ENCODE measurements around the gene HSD17B13. TPM values are rescaled to one million over a fixed set of nuclear protein-coding genes. Genes with fewer than 3 reads are reported as not detected.

The HSD17B13 gene
- total and polyA plus RNA-seq, 2 donors (not counting 1 experiment from before 2014, with no cell fraction given), result 0.32 to 0.46 TPM

GRCh38 chr4:87363552-87363951 lies 40.9 kb upstream of the HSD17B13 start:
- WGBS (ENCODE audit: insufficient coverage), result 100% methylated on average over 1 of the region's 2 CpGs
- Histone ChIP-seq H3K79me2 (ENCODE audit: control insufficient read depth, insufficient read depth, low read length) (no peaks in the 10 kb centered on the region), H4K20me1 (ENCODE audit: control insufficient read depth, insufficient read depth, low read length, poor library complexity, severe bottlenecking) (no peaks in the 10 kb centered on the region), H3K4me1 (ENCODE audit: control insufficient read depth in 2 of 2, insufficient read depth in 2 of 2, low read length in 2 of 2) (no peaks in the 10 kb centered on the region), H3K27ac (ENCODE audit: low read length in 2 of 2) (no peak overlapping the region), H3K4me2 (replicated peaks; ENCODE audit: low read depth, low read length, poor library complexity, severe bottlenecking) (no peak overlapping the region), H3K36me3 (replicated peaks in 1 of 2; ENCODE audit: control extremely low read depth in 1 of 2, control insufficient read depth in 1 of 2, extremely low read depth in 1 of 2, insufficient read depth in 2 of 2, low read length in 1 of 2) (peaks cover 1 to 64% of the 10 kb centered on the region in 2 experiments), H3K9ac (ENCODE audit: low read length) (no peak overlapping the region), H3K4me3 (ENCODE audit: control extremely low read depth in 1 of 5, extremely low read depth in 1 of 5, insufficient read depth in 1 of 5, low read depth in 2 of 5, low read length in 4 of 5) (no peak overlapping the region), H3K9me3 (ENCODE audit: control extremely low read depth in 1 of 3, control insufficient read depth in 2 of 3, insufficient read depth in 1 of 3, low read length in 2 of 3) (no peaks in the 10 kb centered on the region), H3K27me3 (replicated peaks in 1 of 4; ENCODE audit: control extremely low read depth in 1 of 4, control insufficient read depth in 3 of 4, insufficient read depth in 4 of 4, low read length in 3 of 4) (no peaks in the 10 kb centered on the region), H2AFZ (ENCODE audit: insufficient read depth, low read depth, low read length, poor library complexity, severe bottlenecking) (no peak overlapping the region)
- intact Hi-C loops (cut with micrococcal nuclease), result no loop called here
- H3K27me3 Mint-ChIP-seq, result no peaks in the 10 kb centered on the region
- H3K9me3 Mint-ChIP-seq (ENCODE audit: insufficient read depth), result no peaks in the 10 kb centered on the region
- DNase-seq, result no peak
- ChIA-PET POLR2A (interaction anchor here (0.7 kb wide), 1 partner anchor 108 kb away, joined by 6 read pairs; no protein-coding TSS in a partner anchor), CTCF (interaction anchor here (1.0 to 1.8 kb wide), 4 partner anchors 12 to 105 kb away, joined by 3 to 8 read pairs (median 4); no protein-coding TSS in a partner anchor)
- TF ChIP-seq EZH2 (IDR thresholded peaks at IDR 0.05; ENCODE audit: borderline replicate concordance, insufficient read depth, low read depth, low read length, poor library complexity, severe bottlenecking), result no peak
- TF ChIP-seq CTCF (IDR thresholded peaks at IDR 0.05), result no peak
- no peaks in the 10 kb centered on the region for H3K4me1 Mint-ChIP-seq
- H3K27ac Mint-ChIP-seq, result no peak overlapping the region
- no peak overlapping the region for H3K4me3 Mint-ChIP-seq
- no peak for ATAC-seq (ENCODE audit: low read depth)

- DNase-seq (no peak), ATAC-seq (ENCODE audit: low read depth) (no peak)
- Histone ChIP-seq H3K9me3 (ENCODE audit: control extremely low read depth in 1 of 3, control insufficient read depth in 2 of 3, insufficient read depth in 1 of 3, low read length in 2 of 3) (no peaks in the 10 kb centered on the region), H2AFZ (ENCODE audit: insufficient read depth, low read depth, low read length, poor library complexity, severe bottlenecking) (no peak overlapping the region), H3K27me3 (replicated peaks in 1 of 4; ENCODE audit: control extremely low read depth in 1 of 4, control insufficient read depth in 3 of 4, insufficient read depth in 4 of 4, low read length in 3 of 4) (no peaks in the 10 kb centered on the region), H3K4me2 (replicated peaks; ENCODE audit: low read depth, low read length, poor library complexity, severe bottlenecking) (no peak overlapping the region), H3K36me3 (replicated peaks in 1 of 2; ENCODE audit: control extremely low read depth in 1 of 2, control insufficient read depth in 1 of 2, extremely low read depth in 1 of 2, insufficient read depth in 2 of 2, low read length in 1 of 2) (peaks cover 4 to 63% of the 10 kb centered on the region in 2 experiments), H3K4me1 (ENCODE audit: control insufficient read depth in 2 of 2, insufficient read depth in 2 of 2, low read length in 2 of 2) (no peaks in the 10 kb centered on the region), H3K4me3 (ENCODE audit: control extremely low read depth in 1 of 5, extremely low read depth in 1 of 5, insufficient read depth in 1 of 5, low read depth in 2 of 5, low read length in 4 of 5) (no peak overlapping the region), H4K20me1 (ENCODE audit: control insufficient read depth, insufficient read depth, low read length, poor library complexity, severe bottlenecking) (no peaks in the 10 kb centered on the region), H3K27ac (ENCODE audit: low read length in 2 of 2) (no peak overlapping the region), H3K79me2 (ENCODE audit: control insufficient read depth, insufficient read depth, low read length) (no peaks in the 10 kb centered on the region), H3K9ac (ENCODE audit: low read length) (no peak overlapping the region)
- intact Hi-C loops (cut with micrococcal nuclease), result no loop called here
- ChIA-PET CTCF (interaction anchor here (2.1 kb wide), 1 partner anchor 15 kb away, joined by 4 read pairs; no protein-coding TSS in a partner anchor), POLR2A (no interaction called here)
- TF ChIP-seq EZH2 (IDR thresholded peaks at IDR 0.05; ENCODE audit: borderline replicate concordance, insufficient read depth, low read depth, low read length, poor library complexity, severe bottlenecking), result no peak
- TF ChIP-seq CTCF (IDR thresholded peaks at IDR 0.05), result no peak
- Mint-ChIP-seq H3K27ac (no peak overlapping the region), H3K4me1 (no peaks in the 10 kb centered on the region), H3K27me3 (no peaks in the 10 kb centered on the region), H3K9me3 (ENCODE audit: insufficient read depth) (no peaks in the 10 kb centered on the region), H3K4me3 (no peak overlapping the region)
- 92% methylated on average over 4 of the region's 7 CpGs for WGBS (ENCODE audit: insufficient coverage)
Observed at GRCh38 chr4:87360338-87360935, 37.8 kb upstream of the HSD17B13 start.
